ACC112 (cell line): ENCODE data around the gene CAPN8.

Source experiments
- H2AFZ ChIP-seq: fragments of 200-600 bp; sonication (generic); one replicate; pipeline ENCODE4 v1.6.0; 2017; ENCODE audit warnings: antibody characterized with exemption, low read length; ENCODE audit not compliant: unreplicated experiment
- H3K27ac ChIP-seq: fragments of 200-600 bp; sonication (generic); 2 replicates; pipeline ENCODE4 v1.5.1; 2014; ENCODE audit warnings: low read depth, mild to moderate bottlenecking, antibody characterized with exemption, low read length, moderate library complexity
- H3K27me3 ChIP-seq: fragments of 200-600 bp; sonication (generic); 2 replicates; pipeline ENCODE4 v1.6.1; 2014; ENCODE audit warnings: mild to moderate bottlenecking, antibody characterized with exemption, low read length, moderate library complexity, mixed read lengths; ENCODE audit not compliant: insufficient read depth
- H3K36me3 ChIP-seq: fragments of 200-600 bp; sonication (generic); 2 replicates; pipeline ENCODE4 v1.6.1; 2016; ENCODE audit warnings: mild to moderate bottlenecking, antibody characterized with exemption, low read length, moderate library complexity, mixed read lengths; ENCODE audit not compliant: insufficient read depth
- H3K4me1 ChIP-seq: fragments of 200-600 bp; sonication (generic); one replicate; pipeline ENCODE4 v1.6.1; 2016; ENCODE audit warnings: low read length, mixed read lengths; ENCODE audit not compliant: insufficient read depth, unreplicated experiment, control insufficient read depth
- H3K4me3 ChIP-seq: fragments of 200-600 bp; sonication (generic); 2 replicates; pipeline ENCODE4 v1.5.1; 2014; ENCODE audit warnings: mild to moderate bottlenecking, low read depth, low read length
- H3K79me2 ChIP-seq: fragments of 200-600 bp; sonication (generic); one replicate; pipeline ENCODE4 v1.6.0; 2016; ENCODE audit warnings: low read length; ENCODE audit not compliant: control insufficient read depth, unreplicated experiment, insufficient read depth

Gene CAPN8

DNA sequence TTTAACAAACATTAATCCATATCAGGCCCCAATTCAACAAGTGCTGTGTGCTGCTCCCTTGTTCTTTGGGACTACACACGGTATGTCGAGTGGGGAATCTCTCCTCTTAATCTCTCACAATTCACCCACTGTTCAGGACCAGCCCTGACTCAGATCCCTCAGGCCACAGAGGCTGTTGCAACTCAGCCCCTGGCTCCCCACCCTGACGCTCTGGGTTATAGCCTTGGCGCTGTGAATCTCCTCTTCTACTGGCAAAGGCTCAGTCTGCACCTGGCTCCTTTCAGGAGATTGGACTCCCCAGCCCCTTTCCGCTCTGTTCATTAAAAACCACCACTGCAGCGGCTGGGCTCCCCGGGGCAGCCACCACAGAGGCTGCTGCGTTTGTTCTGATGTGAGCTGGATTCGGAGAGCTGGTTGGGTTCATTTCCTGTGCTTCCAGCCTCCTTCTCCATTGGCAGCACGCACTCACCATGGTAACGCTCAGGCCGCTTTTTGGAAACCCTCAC, 13.0 kb downstream of the CAPN8 start:
- no peak overlapping the region for H2AFZ ChIP-seq
- peaks cover 42% of the 10 kb centered on the region for H3K27me3 ChIP-seq
- no peak overlapping the region for H3K4me3 ChIP-seq
- H3K27ac ChIP-seq: no peak overlapping the region
- H3K4me1 ChIP-seq: no peaks in the 10 kb centered on the region
- no peaks in the 10 kb centered on the region for H3K36me3 ChIP-seq
- H3K79me2 ChIP-seq: no peaks in the 10 kb centered on the region

DNA sequence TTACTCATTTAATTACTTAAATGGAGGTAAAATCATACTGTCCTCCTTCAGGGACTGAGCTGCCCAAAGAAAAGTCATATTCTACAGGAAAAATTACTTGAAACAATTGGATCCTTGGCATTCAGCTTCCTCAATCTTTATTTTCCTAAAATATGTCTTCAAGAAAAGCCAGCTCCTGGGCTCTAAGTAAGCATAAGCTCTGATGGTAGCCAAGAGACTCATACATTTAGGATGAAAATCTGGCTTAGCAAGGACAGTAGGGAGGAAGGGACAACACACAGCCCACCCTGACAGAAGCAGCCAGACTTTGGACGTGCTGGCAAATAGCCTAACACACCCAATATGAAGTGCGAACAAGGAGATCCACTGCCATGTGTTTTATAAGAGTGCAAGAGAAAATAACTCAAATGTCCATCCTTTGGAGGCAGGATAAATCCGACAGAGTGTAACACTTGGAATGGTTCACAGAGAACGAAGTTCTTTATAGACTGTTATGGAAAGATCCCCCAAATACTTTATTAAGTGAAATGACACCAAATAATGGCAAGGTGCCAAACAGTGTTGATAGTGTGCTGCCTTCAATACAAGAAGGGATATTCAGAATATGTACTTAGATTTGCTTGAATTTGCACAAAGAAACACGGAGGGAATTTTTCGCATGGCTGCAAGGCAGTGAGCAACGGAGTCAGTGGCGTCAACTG, 14.1 kb downstream of the CAPN8 start:
- no peaks in the 10 kb centered on the region for H3K36me3 ChIP-seq
- H3K27ac ChIP-seq: no peak overlapping the region
- no peaks in the 10 kb centered on the region for H3K4me1 ChIP-seq
- H3K79me2 ChIP-seq: no peaks in the 10 kb centered on the region
- H2AFZ ChIP-seq: no peak overlapping the region
- H3K4me3 ChIP-seq: no peak overlapping the region
- H3K27me3 ChIP-seq: peaks cover 52% of the 10 kb centered on the region

DNA sequence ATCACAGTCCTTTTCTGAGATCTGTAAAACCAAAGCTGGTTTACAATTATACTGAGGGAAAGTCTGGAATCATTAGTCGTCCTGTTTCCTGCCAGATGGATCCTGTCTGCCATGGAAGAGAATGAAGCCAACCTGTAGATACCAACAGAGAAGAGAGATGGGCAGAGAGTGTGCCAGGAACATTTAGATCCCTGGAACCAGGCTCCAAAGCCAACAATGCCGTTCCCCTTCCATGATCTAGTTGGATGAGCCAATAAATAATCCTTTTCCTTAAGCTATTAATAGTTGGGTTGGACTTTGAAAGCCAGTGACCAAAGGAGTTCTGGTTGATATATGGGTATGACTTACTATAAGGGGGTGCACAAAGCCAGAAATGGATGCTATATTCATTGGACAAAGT, 15.0 kb downstream of the CAPN8 start:
- no peak overlapping the region for H2AFZ ChIP-seq
- no peak overlapping the region for H3K27ac ChIP-seq
- H3K4me3 ChIP-seq: no peak overlapping the region
- H3K79me2 ChIP-seq: no peaks in the 10 kb centered on the region
- no peaks in the 10 kb centered on the region for H3K36me3 ChIP-seq
- no peaks in the 10 kb centered on the region for H3K4me1 ChIP-seq
- peaks cover 62% of the 10 kb centered on the region for H3K27me3 ChIP-seq

DNA sequence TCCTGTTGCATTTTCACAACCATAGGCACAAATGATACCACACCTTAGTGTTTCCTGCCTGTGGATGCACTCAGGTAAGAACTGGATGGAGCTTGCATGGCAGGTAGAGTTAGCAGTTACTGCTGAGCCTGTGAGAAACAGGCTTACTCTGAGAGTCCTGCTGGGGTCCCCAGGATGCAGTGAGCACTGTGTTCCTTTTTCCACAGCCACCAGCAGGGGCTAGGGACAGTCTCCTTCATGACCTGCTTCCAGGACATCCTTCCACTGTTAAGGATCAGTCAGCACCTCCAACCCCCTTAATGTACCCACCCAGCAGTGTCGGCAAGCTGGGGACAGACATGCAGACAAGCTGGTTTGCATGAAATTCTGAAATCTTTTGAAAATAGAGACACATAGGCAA, 16.3 kb downstream of the CAPN8 start:
- Histone ChIP-seq H3K27me3 (peaks cover 73% of the 10 kb centered on the region), H3K27ac (no peak overlapping the region), H3K36me3 (no peaks in the 10 kb centered on the region), H3K4me1 (no peaks in the 10 kb centered on the region), H3K4me3 (no peak overlapping the region), H3K79me2 (no peaks in the 10 kb centered on the region), H2AFZ (no peak overlapping the region)

DNA sequence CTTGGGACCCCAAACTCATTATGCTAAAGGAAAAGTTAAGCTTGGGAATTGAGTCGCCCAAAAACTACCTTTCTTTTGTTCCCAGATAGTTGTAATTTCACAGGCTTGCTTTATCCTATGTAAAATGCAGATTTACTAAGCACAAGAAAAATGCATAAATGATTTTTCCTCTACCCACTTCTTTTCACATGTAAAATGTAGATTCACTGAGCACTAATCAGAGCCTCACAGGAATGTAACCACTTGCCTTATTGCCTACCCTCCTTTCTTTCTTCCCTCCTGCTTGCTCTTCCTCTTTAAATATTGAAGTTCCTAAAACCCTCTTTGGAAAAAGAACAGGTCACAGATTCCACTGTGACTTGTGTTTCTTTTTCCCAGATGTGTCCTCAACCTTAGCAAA, 18.3 kb downstream of the CAPN8 start:
- H3K27ac ChIP-seq: no peak overlapping the region
- no peak overlapping the region for H3K4me3 ChIP-seq
- H3K79me2 ChIP-seq: no peaks in the 10 kb centered on the region
- no peaks in the 10 kb centered on the region for H3K4me1 ChIP-seq
- H2AFZ ChIP-seq: no peak overlapping the region
- peaks cover 88% of the 10 kb centered on the region for H3K27me3 ChIP-seq
- H3K36me3 ChIP-seq: no peaks in the 10 kb centered on the region

DNA sequence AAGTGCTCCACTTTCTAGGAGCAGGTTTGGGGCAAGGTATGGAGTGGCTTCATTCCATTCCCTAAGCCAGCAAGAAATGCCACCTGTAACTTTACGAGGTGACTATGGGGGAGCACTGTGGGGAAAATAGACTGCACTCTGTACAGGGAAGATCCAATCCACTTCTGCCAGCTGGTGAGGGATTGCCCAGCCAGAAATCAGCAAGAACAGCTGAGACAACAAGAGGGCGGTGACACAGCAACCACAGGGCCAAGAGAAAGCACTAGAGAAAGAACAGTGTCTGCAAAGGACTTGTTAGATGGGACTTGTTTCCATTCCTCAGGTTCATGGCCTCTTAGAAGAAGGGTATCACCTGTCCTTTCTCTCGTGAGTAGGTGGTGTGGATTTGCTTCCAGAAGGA, 19.6 kb downstream of the CAPN8 start:
- no peak overlapping the region for H2AFZ ChIP-seq
- H3K36me3 ChIP-seq: no peaks in the 10 kb centered on the region
- H3K27ac ChIP-seq: no peak overlapping the region
- H3K4me1 ChIP-seq: no peaks in the 10 kb centered on the region
- H3K27me3 ChIP-seq: peaks cover 94% of the 10 kb centered on the region
- no peaks in the 10 kb centered on the region for H3K79me2 ChIP-seq
- H3K4me3 ChIP-seq: no peak overlapping the region

DNA sequence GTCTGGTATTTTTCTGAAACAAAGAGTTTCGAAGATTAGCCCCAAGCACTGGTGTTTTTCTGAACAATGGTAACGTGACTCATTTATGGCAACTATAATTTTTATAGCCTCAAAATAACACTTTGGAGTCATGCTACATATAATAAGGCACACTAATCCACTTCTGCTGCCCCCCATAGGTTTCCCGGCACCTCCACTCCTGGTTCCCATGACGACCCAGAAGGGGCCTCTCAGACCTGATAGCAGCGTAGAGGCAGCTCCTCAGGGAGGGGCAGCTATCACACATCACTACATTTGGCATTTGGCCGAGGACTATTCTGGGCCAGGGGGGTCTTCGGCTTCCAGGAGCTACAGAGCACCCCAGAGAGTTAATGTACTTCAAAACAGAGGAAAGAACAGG, 23.3 kb downstream of the CAPN8 start:
- Histone ChIP-seq H3K27ac (no peak overlapping the region), H2AFZ (no peak overlapping the region), H3K4me3 (no peak overlapping the region), H3K36me3 (no peaks in the 10 kb centered on the region), H3K27me3 (peaks cover 94% of the 10 kb centered on the region), H3K79me2 (no peaks in the 10 kb centered on the region), H3K4me1 (no peaks in the 10 kb centered on the region)

DNA sequence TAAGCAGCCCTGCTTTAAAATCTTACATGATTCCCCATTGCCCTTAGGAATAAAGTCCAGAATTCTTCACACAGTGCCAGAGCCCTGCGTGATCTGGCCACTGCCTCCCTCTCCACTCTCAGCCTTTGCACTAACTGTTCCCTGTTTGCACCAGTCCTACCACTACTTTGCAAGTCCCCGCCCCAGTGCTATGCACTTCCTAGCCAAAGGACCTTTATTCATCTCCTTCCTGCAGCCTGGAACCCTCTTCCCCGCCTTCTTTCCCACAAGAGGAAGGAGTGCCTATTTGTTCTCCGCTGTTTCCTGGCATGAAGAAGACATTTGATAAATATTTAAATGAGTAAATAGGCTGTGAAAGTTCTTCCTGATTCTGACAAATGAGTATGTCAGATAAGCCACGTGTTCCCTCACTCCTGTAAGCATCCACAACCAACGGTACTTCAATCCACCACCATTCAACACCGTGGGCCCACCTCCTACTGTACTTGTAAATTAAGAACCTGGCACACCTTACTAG, 23.9 kb downstream of the CAPN8 start:
- H3K4me1 ChIP-seq: no peaks in the 10 kb centered on the region
- H3K27ac ChIP-seq: no peak overlapping the region
- no peak overlapping the region for H3K4me3 ChIP-seq
- no peaks in the 10 kb centered on the region for H3K36me3 ChIP-seq
- H3K27me3 ChIP-seq: peaks cover 94% of the 10 kb centered on the region
- H3K79me2 ChIP-seq: no peaks in the 10 kb centered on the region
- no peak overlapping the region for H2AFZ ChIP-seq

DNA sequence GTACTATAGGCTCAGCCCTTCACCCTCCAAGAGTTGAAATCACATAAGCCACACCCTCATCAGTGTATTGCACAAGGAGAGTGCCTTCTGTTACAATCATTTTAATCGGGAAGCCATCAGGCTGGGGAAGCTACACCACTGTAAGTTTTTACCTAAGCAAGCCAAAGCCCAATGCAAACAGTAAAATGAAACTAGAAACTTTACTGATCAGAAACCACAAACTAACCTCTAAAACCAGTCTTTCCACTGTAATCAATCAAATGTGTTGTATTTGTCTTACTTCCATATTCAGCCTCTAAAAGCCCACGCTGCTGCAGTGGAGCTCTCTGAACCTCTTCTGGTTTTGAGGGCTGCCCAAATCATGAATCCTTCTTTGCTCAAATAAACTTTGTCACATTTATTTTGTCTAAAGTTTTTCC, 26.2 kb downstream of the CAPN8 start:
- H3K79me2 ChIP-seq: no peaks in the 10 kb centered on the region
- no peak overlapping the region for H3K27ac ChIP-seq
- H3K4me1 ChIP-seq: no peaks in the 10 kb centered on the region
- no peaks in the 10 kb centered on the region for H3K36me3 ChIP-seq
- H3K27me3 ChIP-seq: peaks cover 83% of the 10 kb centered on the region
- no peak overlapping the region for H2AFZ ChIP-seq
- no peak overlapping the region for H3K4me3 ChIP-seq

DNA sequence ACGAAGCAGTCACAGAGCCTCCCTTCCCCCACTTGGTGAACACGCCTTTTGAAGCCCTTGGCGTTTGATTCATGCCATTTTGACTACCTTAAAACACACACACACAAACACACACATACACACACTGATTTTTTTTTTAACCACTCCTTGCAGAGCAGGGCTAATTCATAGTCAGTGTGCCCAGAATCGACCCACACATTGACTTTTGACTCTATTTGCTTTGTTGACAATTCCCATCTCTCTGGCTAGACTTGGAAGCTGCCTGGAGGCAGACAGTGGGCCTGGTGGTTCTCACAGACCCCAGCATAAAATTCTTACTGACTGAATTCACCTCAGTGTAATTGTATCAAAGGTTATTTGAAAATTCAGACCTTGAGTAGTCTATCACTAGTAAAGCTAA, 30.3 kb downstream of the CAPN8 start:
- Histone ChIP-seq H2AFZ (no peak overlapping the region), H3K4me1 (no peaks in the 10 kb centered on the region), H3K27ac (no peak overlapping the region), H3K4me3 (no peak overlapping the region), H3K36me3 (no peaks in the 10 kb centered on the region), H3K79me2 (no peaks in the 10 kb centered on the region), H3K27me3 (peaks cover 81% of the 10 kb centered on the region)

DNA sequence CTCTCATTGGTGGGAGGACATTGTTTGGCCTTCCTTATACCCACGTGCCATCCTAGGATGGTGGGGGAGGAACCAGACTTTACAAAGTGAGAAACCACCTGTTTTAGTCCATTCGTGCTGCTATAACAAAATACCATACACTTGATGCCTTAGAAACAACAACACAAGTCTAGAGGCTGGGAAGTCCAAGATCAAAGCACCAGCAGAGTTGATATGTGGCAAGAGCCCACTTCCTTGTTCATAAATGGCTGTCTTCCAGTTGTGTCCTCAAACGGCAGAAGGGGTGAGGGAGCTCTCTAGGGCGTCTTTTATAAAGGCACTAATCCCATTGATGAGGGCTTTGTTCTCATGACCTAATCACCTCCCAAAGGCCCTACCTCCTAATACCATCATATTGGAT, 31.1 kb downstream of the CAPN8 start:
- H3K27ac ChIP-seq: no peak overlapping the region
- no peaks in the 10 kb centered on the region for H3K4me1 ChIP-seq
- no peak overlapping the region for H2AFZ ChIP-seq
- H3K4me3 ChIP-seq: no peak overlapping the region
- H3K79me2 ChIP-seq: no peaks in the 10 kb centered on the region
- H3K27me3 ChIP-seq: peaks cover 79% of the 10 kb centered on the region
- no peaks in the 10 kb centered on the region for H3K36me3 ChIP-seq
